ENCODE results near the gene GBGT1.
"Not testable (repeated sequence)": the region's sequence is repeated elsewhere in the genome, so short reads cannot be mapped to it uniquely, and the experiment has no call there.

The GBGT1 gene

GRCh38 chr9:133200631-133201030 is 36.9 kb upstream of the GBGT1 start:
- no peak for DNase-seq
- in situ Hi-C loops (cut with HindIII; ENCODE audit: low pct_ligation_motif_present, low pct_unique_long_range_greater_than_20kb, low sequenced_read_pairs): no loop called here

- DNase-seq: no peak
- in situ Hi-C loops (cut with HindIII; ENCODE audit: low pct_ligation_motif_present, low pct_unique_long_range_greater_than_20kb, low sequenced_read_pairs): no loop called here
These were observed 36.1 kb upstream of the GBGT1 start for GRCh38 chr9:133199648-133200321.

- in situ Hi-C loops (cut with HindIII; ENCODE audit: low pct_ligation_motif_present, low pct_unique_long_range_greater_than_20kb, low sequenced_read_pairs): no loop called here
- DNase-seq: no peak
These were observed 31.3 kb upstream of the GBGT1 start for GRCh38 chr9:133195029-133195428.

- in situ Hi-C loops (cut with HindIII; ENCODE audit: low pct_ligation_motif_present, low pct_unique_long_range_greater_than_20kb, low sequenced_read_pairs): no loop called here
- DNase-seq: no peak
These were observed 30.9 kb upstream of the GBGT1 start for GRCh38 chr9:133194597-133194996.

- DNase-seq: no peak
- in situ Hi-C loops (cut with HindIII; ENCODE audit: low pct_ligation_motif_present, low pct_unique_long_range_greater_than_20kb, low sequenced_read_pairs): no loop called here
These were observed 28.3 kb upstream of the GBGT1 start for GRCh38 chr9:133191989-133192388.

GRCh38 chr9:133189826-133190225 is 26.1 kb upstream of the GBGT1 start:
- no peak for DNase-seq
- in situ Hi-C loops (cut with HindIII; ENCODE audit: low pct_ligation_motif_present, low pct_unique_long_range_greater_than_20kb, low sequenced_read_pairs): no loop called here

GRCh38 chr9:133188843-133189180 is 25.1 kb upstream of the GBGT1 start:
- DNase-seq: no peak
- in situ Hi-C loops (cut with HindIII; ENCODE audit: low pct_ligation_motif_present, low pct_unique_long_range_greater_than_20kb, low sequenced_read_pairs): no loop called here

GRCh38 chr9:133188006-133188842 is 24.5 kb upstream of the GBGT1 start:
- peak; percentile 28 for DNase-seq
- in situ Hi-C loops (cut with HindIII; ENCODE audit: low pct_ligation_motif_present, low pct_unique_long_range_greater_than_20kb, low sequenced_read_pairs): no loop called here

GRCh38 chr9:133187561-133188005 is 23.9 kb upstream of the GBGT1 start:
- in situ Hi-C loops (cut with HindIII; ENCODE audit: low pct_ligation_motif_present, low pct_unique_long_range_greater_than_20kb, low sequenced_read_pairs): no loop called here

GRCh38 chr9:133186736-133187135 is 23.0 kb upstream of the GBGT1 start:
- DNase-seq: no peak
- in situ Hi-C loops (cut with HindIII; ENCODE audit: low pct_ligation_motif_present, low pct_unique_long_range_greater_than_20kb, low sequenced_read_pairs): no loop called here

More at GRCh38 chr9:133187561-133188005, 23.9 kb upstream of the GBGT1 start:
- no peak for DNase-seq

GRCh38 chr9:133184971-133185370 is 21.3 kb upstream of the GBGT1 start:
- peak; percentile 83 for DNase-seq
- in situ Hi-C loops (cut with HindIII; ENCODE audit: low pct_ligation_motif_present, low pct_unique_long_range_greater_than_20kb, low sequenced_read_pairs): no loop called here

- in situ Hi-C loops (cut with HindIII; ENCODE audit: low pct_ligation_motif_present, low pct_unique_long_range_greater_than_20kb, low sequenced_read_pairs): no loop called here
- DNase-seq: no peak
These were observed 18.4 kb upstream of the GBGT1 start for GRCh38 chr9:133182151-133182550.

- no peak for DNase-seq
- in situ Hi-C loops (cut with HindIII; ENCODE audit: low pct_ligation_motif_present, low pct_unique_long_range_greater_than_20kb, low sequenced_read_pairs): no loop called here
These were observed 17.8 kb upstream of the GBGT1 start for GRCh38 chr9:133181561-133181960.

- DNase-seq: no peak
- in situ Hi-C loops (cut with HindIII; ENCODE audit: low pct_ligation_motif_present, low pct_unique_long_range_greater_than_20kb, low sequenced_read_pairs): no loop called here
These were observed 17.2 kb upstream of the GBGT1 start for GRCh38 chr9:133180953-133181352.

- in situ Hi-C loops (cut with HindIII; ENCODE audit: low pct_ligation_motif_present, low pct_unique_long_range_greater_than_20kb, low sequenced_read_pairs): no loop called here
- no peak for DNase-seq
These were observed 9.3 kb upstream of the GBGT1 start for GRCh38 chr9:133173056-133173455.

GRCh38 chr9:133171161-133171961 is 7.6 kb upstream of the GBGT1 start:
- in situ Hi-C loops (cut with HindIII; ENCODE audit: low pct_ligation_motif_present, low pct_unique_long_range_greater_than_20kb, low sequenced_read_pairs): no loop called here
- DNase-seq: no peak

- in situ Hi-C loops (cut with HindIII; ENCODE audit: low pct_ligation_motif_present, low pct_unique_long_range_greater_than_20kb, low sequenced_read_pairs): no loop called here
- no peak for DNase-seq
These were observed 7.0 kb upstream of the GBGT1 start for GRCh38 chr9:133170716-133171115.

- DNase-seq; in situ Hi-C loops (cut with HindIII; ENCODE audit: low pct_ligation_motif_present, low pct_unique_long_range_greater_than_20kb, low sequenced_read_pairs): not testable (repeated sequence)
These were observed 6.0 kb upstream of the GBGT1 start for GRCh38 chr9:133169687-133170086.

- in situ Hi-C loops (cut with HindIII; ENCODE audit: low pct_ligation_motif_present, low pct_unique_long_range_greater_than_20kb, low sequenced_read_pairs): no loop called here
- DNase-seq: no peak
These were observed 5.4 kb upstream of the GBGT1 start for GRCh38 chr9:133169102-133169501.
